Liver (tissue), 9 donors: ENCODE data around the gene MASP2. TPM values are rescaled to one million over a fixed set of nuclear protein-coding genes. Genes with fewer than 3 reads are reported as not detected.
"Not testable (repeated sequence)": the region's sequence is repeated elsewhere in the genome, so short reads cannot be mapped to it uniquely, and the experiment has no call there.

Experiments used
- DNase-seq: peaks from one replicate; pipeline ENCODE4 v3.0.0-alpha.2; 2017; ENCODE audit warnings: low spot score
- H3K27ac ChIP-seq, 2 donors: one replicate each; pipeline ENCODE4 v1.7.0; 2013; ENCODE audit warnings: inconsistent platforms in 2 of 2, low read length in 2 of 2, control low read depth in 1 of 2, low read depth in 1 of 2, mild to moderate bottlenecking in 1 of 2
- H3K27me3 ChIP-seq, 4 donors: one replicate each; pipeline versions ENCODE4 v1.6.1 to v1.7.0; 2013; ENCODE audit warnings: low read length in 3 of 4, inconsistent platforms in 1 of 4, mild to moderate bottlenecking in 1 of 4, moderate library complexity in 1 of 4; ENCODE audit not compliant: control insufficient read depth in 4 of 4, insufficient read depth in 4 of 4
- H3K36me3 ChIP-seq, 4 donors: one replicate each; pipeline versions ENCODE4 v1.6.1 to v1.7.0; 2013; ENCODE audit warnings: low read length in 3 of 4, mild to moderate bottlenecking in 3 of 4, low read depth in 1 of 4, moderate library complexity in 1 of 4; ENCODE audit not compliant: control insufficient read depth in 4 of 4, insufficient read depth in 3 of 4
- H3K4me1 ChIP-seq, 4 donors: one replicate each; pipeline versions ENCODE4 v1.6.1 to v1.7.0; 2013; ENCODE audit warnings: low read length in 3 of 4, mild to moderate bottlenecking in 3 of 4, moderate library complexity in 1 of 4; ENCODE audit not compliant: control insufficient read depth in 4 of 4, insufficient read depth in 4 of 4
- H3K4me3 ChIP-seq, 3 donors: one replicate each; pipeline versions ENCODE4 v1.6.1 to v1.7.0; 2013; ENCODE audit warnings: low read length in 3 of 3, control low read depth in 1 of 3, low read depth in 1 of 3, mild to moderate bottlenecking in 1 of 3
- H3K9ac ChIP-seq, 2 donors: one replicate each; pipeline ENCODE4 v1.7.0; 2013; ENCODE audit warnings: low read length in 2 of 2, mild to moderate bottlenecking in 2 of 2, moderate library complexity in 2 of 2, control low read depth in 1 of 2, low read depth in 1 of 2
- H3K9me3 ChIP-seq, 4 donors: one replicate each; pipeline versions ENCODE4 v1.6.1 to v1.7.0; 2013; ENCODE audit warnings: low read length in 3 of 4; ENCODE audit not compliant: control insufficient read depth in 4 of 4
- EGR1 ChIP-seq, 2 donors: IDR thresholded peaks; 2 replicates each; pipeline ENCODE4 v1.6.1; 2016 to 2018; ENCODE audit warnings: antibody characterized with exemption in 2 of 2, low read depth in 2 of 2
- FOXA1 ChIP-seq: IDR thresholded peaks from 2 replicates; pipeline ENCODE4 v1.6.1; 2016; ENCODE audit warnings: antibody characterized with exemption
- FOXA2 ChIP-seq: IDR thresholded peaks from 2 replicates; pipeline ENCODE4 v1.6.1; 2016; ENCODE audit warnings: antibody characterized with exemption
- GABPA ChIP-seq, 2 donors: IDR thresholded peaks in 1 of 2; conservative IDR thresholded peaks in 1 of 2; 2 replicates each; pipeline ENCODE4 v1.6.1; 2016; ENCODE audit warnings: antibody characterized with exemption in 2 of 2, mild to moderate bottlenecking in 1 of 2, moderate library complexity in 1 of 2
- HNF4A ChIP-seq, 2 donors: conservative IDR thresholded peaks; 2 replicates each; pipeline ENCODE4 v1.6.1; 2016; ENCODE audit warnings: antibody characterized with exemption in 2 of 2, mild to moderate bottlenecking in 2 of 2
- HNF4G ChIP-seq: IDR thresholded peaks from 2 replicates; pipeline ENCODE4 v1.6.1; 2016; ENCODE audit warnings: antibody characterized with exemption
- JUND ChIP-seq, 2 donors: IDR thresholded peaks; 2 replicates each; pipeline ENCODE4 v1.6.1; 2016; ENCODE audit warnings: antibody characterized with exemption in 2 of 2
- NR2F2 ChIP-seq: IDR thresholded peaks from 2 replicates; pipeline ENCODE4 v1.6.1; 2016; ENCODE audit warnings: antibody characterized with exemption
- RAD21 ChIP-seq, 2 donors: IDR thresholded peaks; 2 replicates each; pipeline ENCODE4 v1.6.1; 2016; ENCODE audit warnings: antibody characterized with exemption in 2 of 2, mild to moderate bottlenecking in 2 of 2
- RXRA ChIP-seq, 2 donors: IDR thresholded peaks; 2 replicates each; pipeline ENCODE4 v1.6.1; 2017 to 2018; ENCODE audit warnings: antibody characterized with exemption in 2 of 2, mild to moderate bottlenecking in 1 of 2
- SP1 ChIP-seq: IDR thresholded peaks from 2 replicates; pipeline ENCODE4 v1.6.1; 2018; ENCODE audit warnings: antibody characterized with exemption, mild to moderate bottlenecking
- TAF1 ChIP-seq: conservative IDR thresholded peaks from 2 replicates; pipeline ENCODE4 v1.6.1; 2016; ENCODE audit warnings: antibody characterized with exemption, mild to moderate bottlenecking
- YY1 ChIP-seq: IDR thresholded peaks from 2 replicates; pipeline ENCODE4 v1.6.1; 2016; ENCODE audit warnings: antibody characterized with exemption, mild to moderate bottlenecking
- WGBS: extraction: QIAGEN DNeasy Blood & Tissue Kit; methylation state at CpG from one replicate; pipeline ENCODE4 v1.1.7; 2013; 5-methylcytosine and 5-hydroxymethylcytosine counted together
- polyA plus RNA-seq, 2 donors: library from polyadenylated mRNA; stranded (reverse) in 1 of 2; unstranded in 1 of 2; fragments of 200-250 nt in 1 of 2; fragments of >200 nt in 1 of 2; fragmentation: Nextera tagmentation in 1 of 2; extraction: Ambion mirVana in 1 of 2; gene quantifications; one replicate each; pipeline versions ENCODE4 v1.2.1 to v1.2.3, GENCODE V29; 2013 to 2015
- total RNA-seq, 2 donors: library from RNA; depleted of rRNA; stranded (reverse); fragments of >200 nt; gene quantifications; one replicate each; pipeline ENCODE4 v1.2.3, GENCODE V29; 2014
- TF ChIP-seq, protein P1 (sequence below): IDR thresholded peaks from 2 replicates; pipeline ENCODE4 v1.6.1; 2016; ENCODE audit warnings: antibody characterized with exemption
- TF ChIP-seq, protein P2 (sequence below): IDR thresholded peaks from 2 replicates; pipeline ENCODE4 v1.6.1; 2016; ENCODE audit warnings: antibody characterized with exemption, mild to moderate bottlenecking
- TF ChIP-seq, protein P3 (sequence below): IDR thresholded peaks from 2 replicates; pipeline ENCODE4 v1.6.1; 2016; ENCODE audit warnings: antibody characterized with exemption
- TF ChIP-seq, protein P4 (sequence below): IDR thresholded peaks from 2 replicates; pipeline ENCODE4 v1.6.1; 2016; ENCODE audit warnings: antibody characterized with exemption
- TF ChIP-seq, protein P5 (sequence below): fragments of 150-350 bp; IDR thresholded peaks from 2 replicates; pipeline ENCODE4 v1.5.1; 2017; ENCODE audit warnings: improper control_type of control experiment, low read depth, low read length; ENCODE audit not compliant: missing input control
- donor health status: healthy.
- donor health status: healthy.
- donor health status: healthy.
- donor health status: healthy.
- donor health status: healthy.

MASP2 gene
- 100 to 1,000 TPM in 1 of 2 donors, 10 to 100 TPM in 1; 30.0 to 118 TPM for total RNA-seq
- 100 to 1,000 TPM; 307 to 530 TPM for polyA plus RNA-seq

DNA sequence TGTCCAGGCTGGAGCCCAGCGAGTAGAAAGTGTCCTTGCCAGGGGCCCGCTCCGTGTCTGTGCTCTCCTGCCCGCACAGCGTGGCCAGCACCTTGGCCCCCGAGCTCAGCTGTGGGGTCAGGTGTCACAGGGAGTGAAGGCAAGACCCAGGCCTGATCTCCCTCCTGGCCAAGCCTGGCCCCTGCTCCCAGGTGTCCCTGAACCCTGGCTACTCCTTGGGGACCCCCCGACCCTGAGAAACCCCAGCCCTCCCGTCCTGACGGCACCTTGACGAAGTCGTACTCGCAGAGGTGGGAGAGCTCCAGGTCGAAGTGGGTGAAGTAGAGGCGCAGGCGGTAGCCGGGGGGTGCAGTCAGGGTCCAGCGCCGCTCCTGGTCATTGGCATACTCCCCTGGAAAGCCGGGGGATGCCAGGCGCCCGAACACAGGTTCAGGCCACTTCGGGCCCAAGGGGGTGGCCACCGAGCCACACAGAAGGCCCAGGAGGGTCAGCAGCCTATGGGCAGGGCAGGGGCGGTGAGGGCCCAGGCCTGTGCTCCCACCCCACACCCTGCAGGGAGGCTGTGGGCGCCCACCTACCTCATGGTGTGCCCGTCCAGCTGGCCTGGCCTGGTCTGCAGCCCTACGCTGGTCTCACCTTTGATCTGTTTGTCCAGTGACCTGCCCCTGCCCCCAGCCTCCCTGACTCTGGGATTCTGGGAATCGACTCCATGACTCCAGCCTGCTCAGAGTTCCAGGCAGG is at the start of gene MASP2:
MASP2 (minus strand) TSS at position 615 of the 741 bp plus-strand sequence; CDS start at position 583, 32 bp downstream.
- peak within 1 kb of the TSS; percentile 61 to 97 (median 73) for H3K4me3 ChIP-seq

DNA sequence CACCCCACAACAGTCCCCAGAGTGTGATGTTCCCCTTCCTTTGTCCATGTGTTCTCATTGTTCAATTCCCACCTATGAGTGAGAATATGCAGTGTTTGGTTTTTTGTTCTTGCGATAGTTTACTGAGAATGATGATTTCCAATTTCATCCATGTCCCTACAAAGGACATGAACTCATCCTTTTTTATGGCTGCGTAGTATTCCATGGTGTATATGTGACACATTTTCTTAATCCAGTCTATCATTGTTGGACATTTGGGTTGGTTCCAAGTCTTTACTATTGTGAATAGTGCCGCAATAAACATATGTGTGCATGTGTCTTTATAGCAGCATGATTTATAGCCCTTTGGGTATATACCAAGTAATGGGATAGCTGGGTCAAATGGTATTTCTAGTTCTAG is 36.7 kb upstream of the MASP2 start:
- not testable (repeated sequence) for H3K9ac ChIP-seq, DNase-seq, H3K27ac ChIP-seq, H3K4me1 ChIP-seq, H3K9me3 ChIP-seq, H3K27me3 ChIP-seq, H3K4me3 ChIP-seq
- peaks cover 0 to 51% (median 37%) of the 10 kb centered on the region in 4 donors for H3K36me3 ChIP-seq
- WGBS = 91% methylated on average over 2 of the region's 3 CpGs

More for the DNA sequence above, at the start of gene MASP2:
- 43% methylated on average over 28 of the region's 28 CpGs for WGBS
- Histone ChIP-seq H3K36me3 (peaks cover 10 to 19% (median 13%) of the 10 kb centered on the region in 4 donors), H3K9me3 (no peaks in the 10 kb centered on the region), H3K9ac (peak within 1 kb of the TSS; percentile 61 to 92), H3K4me1 (peaks cover 2 to 11% (median 8%) of the 10 kb centered on the region in 4 donors), H3K27ac (peak within 1 kb of the TSS; percentile 78 to 100), H3K27me3 (no peaks in the 10 kb centered on the region)
- TF ChIP-seq JUND (IDR thresholded peaks at IDR 0.05) (no peak), RAD21 (IDR thresholded peaks at IDR 0.05) (peak in 1 of 2 donors; percentile 23), FOXA2 (peak; percentile 40), YY1 (peak; percentile 93), HNF4A (conservative IDR thresholded peaks at IDR 0.05) (peak; percentile 90 to 92), TAF1 (peak; percentile 77), HNF4G (peak; percentile 69), RXRA (IDR thresholded peaks at IDR 0.05) (peak; percentile 97), NR2F2 (peak; percentile 56), FOXA1 (peak; percentile 45), EGR1 (IDR thresholded peaks at IDR 0.05; ENCODE audit: low read depth in 2 of 2) (no peak), SP1 (no peak), GABPA (IDR thresholded peaks at IDR 0.05 in 1 of 2, conservative IDR thresholded peaks at IDR 0.05 in 1 of 2) (peak in 1 of 2 donors; percentile 35)
- TF ChIP-seq, protein P1, sequence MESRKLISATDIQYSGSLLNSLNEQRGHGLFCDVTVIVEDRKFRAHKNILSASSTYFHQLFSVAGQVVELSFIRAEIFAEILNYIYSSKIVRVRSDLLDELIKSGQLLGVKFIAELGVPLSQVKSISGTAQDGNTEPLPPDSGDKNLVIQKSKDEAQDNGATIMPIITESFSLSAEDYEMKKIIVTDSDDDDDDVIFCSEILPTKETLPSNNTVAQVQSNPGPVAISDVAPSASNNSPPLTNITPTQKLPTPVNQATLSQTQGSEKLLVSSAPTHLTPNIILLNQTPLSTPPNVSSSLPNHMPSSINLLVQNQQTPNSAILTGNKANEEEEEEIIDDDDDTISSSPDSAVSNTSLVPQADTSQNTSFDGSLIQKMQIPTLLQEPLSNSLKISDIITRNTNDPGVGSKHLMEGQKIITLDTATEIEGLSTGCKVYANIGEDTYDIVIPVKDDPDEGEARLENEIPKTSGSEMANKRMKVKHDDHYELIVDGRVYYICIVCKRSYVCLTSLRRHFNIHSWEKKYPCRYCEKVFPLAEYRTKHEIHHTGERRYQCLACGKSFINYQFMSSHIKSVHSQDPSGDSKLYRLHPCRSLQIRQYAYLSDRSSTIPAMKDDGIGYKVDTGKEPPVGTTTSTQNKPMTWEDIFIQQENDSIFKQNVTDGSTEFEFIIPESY = peak; percentile 78
- TF ChIP-seq, protein P2, sequence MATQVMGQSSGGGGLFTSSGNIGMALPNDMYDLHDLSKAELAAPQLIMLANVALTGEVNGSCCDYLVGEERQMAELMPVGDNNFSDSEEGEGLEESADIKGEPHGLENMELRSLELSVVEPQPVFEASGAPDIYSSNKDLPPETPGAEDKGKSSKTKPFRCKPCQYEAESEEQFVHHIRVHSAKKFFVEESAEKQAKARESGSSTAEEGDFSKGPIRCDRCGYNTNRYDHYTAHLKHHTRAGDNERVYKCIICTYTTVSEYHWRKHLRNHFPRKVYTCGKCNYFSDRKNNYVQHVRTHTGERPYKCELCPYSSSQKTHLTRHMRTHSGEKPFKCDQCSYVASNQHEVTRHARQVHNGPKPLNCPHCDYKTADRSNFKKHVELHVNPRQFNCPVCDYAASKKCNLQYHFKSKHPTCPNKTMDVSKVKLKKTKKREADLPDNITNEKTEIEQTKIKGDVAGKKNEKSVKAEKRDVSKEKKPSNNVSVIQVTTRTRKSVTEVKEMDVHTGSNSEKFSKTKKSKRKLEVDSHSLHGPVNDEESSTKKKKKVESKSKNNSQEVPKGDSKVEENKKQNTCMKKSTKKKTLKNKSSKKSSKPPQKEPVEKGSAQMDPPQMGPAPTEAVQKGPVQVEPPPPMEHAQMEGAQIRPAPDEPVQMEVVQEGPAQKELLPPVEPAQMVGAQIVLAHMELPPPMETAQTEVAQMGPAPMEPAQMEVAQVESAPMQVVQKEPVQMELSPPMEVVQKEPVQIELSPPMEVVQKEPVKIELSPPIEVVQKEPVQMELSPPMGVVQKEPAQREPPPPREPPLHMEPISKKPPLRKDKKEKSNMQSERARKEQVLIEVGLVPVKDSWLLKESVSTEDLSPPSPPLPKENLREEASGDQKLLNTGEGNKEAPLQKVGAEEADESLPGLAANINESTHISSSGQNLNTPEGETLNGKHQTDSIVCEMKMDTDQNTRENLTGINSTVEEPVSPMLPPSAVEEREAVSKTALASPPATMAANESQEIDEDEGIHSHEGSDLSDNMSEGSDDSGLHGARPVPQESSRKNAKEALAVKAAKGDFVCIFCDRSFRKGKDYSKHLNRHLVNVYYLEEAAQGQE = peak; percentile 85
- TF ChIP-seq, protein P3, sequence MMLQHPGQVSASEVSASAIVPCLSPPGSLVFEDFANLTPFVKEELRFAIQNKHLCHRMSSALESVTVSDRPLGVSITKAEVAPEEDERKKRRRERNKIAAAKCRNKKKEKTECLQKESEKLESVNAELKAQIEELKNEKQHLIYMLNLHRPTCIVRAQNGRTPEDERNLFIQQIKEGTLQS = peak; percentile 6
- TF ChIP-seq, protein P4, sequence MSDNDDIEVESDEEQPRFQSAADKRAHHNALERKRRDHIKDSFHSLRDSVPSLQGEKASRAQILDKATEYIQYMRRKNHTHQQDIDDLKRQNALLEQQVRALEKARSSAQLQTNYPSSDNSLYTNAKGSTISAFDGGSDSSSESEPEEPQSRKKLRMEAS = peak; percentile 81
- TF ChIP-seq, protein P5, sequence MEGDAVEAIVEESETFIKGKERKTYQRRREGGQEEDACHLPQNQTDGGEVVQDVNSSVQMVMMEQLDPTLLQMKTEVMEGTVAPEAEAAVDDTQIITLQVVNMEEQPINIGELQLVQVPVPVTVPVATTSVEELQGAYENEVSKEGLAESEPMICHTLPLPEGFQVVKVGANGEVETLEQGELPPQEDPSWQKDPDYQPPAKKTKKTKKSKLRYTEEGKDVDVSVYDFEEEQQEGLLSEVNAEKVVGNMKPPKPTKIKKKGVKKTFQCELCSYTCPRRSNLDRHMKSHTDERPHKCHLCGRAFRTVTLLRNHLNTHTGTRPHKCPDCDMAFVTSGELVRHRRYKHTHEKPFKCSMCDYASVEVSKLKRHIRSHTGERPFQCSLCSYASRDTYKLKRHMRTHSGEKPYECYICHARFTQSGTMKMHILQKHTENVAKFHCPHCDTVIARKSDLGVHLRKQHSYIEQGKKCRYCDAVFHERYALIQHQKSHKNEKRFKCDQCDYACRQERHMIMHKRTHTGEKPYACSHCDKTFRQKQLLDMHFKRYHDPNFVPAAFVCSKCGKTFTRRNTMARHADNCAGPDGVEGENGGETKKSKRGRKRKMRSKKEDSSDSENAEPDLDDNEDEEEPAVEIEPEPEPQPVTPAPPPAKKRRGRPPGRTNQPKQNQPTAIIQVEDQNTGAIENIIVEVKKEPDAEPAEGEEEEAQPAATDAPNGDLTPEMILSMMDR = no peak
- DNase-seq = peak; percentile 53
